HK-2 (cell line): ENCODE data around the gene P2RX4.
"Not testable (repeated sequence)": the region's sequence is repeated elsewhere in the genome, so short reads cannot be mapped to it uniquely, and the experiment has no call there.

ENCODE experiments used
- DNase-seq: peaks from one replicate; pipeline ENCODE4 v3.0.0-alpha.2; 2018; ENCODE audit not compliant: unreplicated experiment

The P2RX4 gene

GRCh38 chr12:121189131-121189530 lies 20.8 kb upstream of the P2RX4 start:
- DNase-seq: peak; percentile 73

DNA sequence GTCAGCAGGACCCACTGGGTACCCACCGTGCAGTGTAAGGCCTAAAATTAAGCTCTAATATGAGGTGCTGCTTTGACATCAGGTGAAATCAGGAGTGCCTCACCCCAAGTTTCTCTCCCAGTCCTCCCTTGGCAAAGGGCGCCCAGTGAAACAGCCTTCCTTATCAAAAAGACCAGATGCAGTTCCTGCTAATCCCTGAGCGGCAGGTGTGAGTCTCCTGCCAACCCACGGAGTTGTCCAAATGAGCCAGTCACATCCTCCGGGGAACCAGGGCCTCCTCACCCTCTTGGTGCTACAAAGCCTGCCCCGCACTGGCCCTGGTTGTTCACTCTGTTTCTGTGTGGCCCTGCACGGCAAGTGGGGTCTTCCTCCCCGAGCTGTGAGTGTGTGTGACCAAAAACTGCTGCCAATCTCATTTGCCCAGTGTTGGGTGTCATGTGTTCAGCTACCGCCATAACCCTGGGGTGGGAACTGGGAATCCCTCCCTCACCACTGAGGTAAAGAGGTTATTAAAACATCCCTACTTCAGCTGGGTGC lies 20.2 kb upstream of the P2RX4 start:
- DNase-seq: peak; percentile 42

DNA sequence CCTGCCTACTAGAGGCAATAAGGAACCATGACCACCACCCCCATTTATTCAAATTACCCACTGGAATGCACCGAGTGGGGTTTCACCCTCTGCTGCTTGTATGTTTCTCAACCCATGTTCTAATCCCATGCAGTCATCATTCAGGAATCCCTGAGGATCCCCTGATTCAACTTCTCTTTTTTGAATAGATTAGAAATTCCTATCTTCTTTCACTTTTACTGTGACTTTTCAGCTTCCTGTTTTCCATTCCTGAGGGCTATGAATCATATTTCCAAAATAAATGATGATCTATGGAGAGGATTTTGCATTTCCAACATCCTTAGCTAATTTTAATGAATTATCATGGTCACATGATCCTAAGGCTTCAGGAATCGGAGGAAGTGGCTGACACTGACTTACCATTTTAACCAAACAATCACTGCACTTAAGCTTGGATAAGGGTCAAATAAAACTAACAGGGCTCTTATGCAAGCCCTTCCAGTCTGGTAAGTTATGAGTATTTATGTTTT lies 19.4 kb upstream of the P2RX4 start:
- peak; percentile 68 for DNase-seq

GRCh38 chr12:121191151-121191550 lies 18.8 kb upstream of the P2RX4 start:
- DNase-seq: no peak

DNA sequence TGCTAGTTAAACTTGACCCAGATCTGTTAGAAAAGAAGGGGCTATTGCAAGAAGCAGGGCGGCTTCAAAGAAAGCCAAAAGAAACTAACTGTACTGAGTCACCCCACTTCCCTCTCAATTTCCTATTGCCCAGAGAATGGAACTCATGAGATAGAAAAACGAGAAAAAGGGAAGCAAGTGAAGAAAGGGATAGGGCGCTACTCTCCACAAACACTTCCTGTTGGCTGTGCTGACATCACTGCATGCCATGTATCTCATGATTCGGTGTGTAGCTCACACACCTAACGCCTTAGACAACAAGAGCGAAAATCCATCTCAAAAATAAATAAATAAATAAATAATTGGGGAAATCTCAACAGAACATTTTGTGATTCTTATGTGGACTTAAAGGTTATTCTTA lies 13.0 kb upstream of the P2RX4 start:
- DNase-seq: no peak

- DNase-seq: no peak
Measured at GRCh38 chr12:121198949-121199348, 11.0 kb upstream of the P2RX4 start.

- DNase-seq: not testable (repeated sequence)
Measured at GRCh38 chr12:121201140-121201539, 8.8 kb upstream of the P2RX4 start.

DNA sequence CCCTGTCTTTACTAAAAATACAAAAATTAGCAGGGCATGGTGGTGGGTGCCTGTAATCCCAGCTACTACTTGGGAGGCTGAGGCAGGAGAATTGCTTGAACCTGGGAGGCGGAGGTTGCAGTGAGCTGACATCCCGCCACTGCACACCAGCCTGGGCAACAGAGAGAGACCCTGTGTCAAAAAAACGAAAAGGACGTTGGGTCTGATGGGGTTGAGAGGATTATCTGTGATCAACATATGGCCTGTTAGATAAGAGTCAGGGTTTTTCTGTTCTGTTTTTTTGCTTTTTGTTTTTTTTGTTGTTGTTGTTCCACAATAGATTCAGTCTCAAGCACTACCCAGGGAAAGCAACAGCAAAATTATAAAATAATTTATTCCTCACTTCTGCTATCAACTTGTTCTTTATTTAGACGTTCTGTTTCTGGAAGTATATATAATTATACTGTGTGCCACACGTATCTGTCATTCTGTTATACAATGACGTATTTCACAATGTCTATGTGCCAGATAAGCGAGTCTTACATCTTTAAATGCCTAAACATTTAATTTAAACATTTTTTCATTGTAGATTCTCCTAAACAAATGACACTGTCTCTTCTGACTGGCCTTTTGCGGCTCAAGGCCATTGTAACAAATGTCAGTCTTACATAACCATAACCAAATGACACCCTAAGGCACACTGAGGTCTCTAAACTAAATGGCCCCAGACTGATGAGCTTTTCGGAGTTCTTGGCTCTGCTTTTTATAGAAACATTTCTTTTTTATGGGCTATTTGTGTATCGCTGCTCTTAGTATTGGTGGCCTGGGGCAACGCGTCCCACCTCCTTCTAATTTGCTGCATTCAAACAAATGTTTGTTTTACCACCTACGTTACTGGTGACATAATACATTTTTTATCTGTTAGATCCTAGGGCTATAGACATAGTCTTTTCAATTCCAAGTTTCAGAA lies 7.2 kb upstream of the P2RX4 start:
- no peak for DNase-seq

- no peak for DNase-seq
Measured at GRCh38 chr12:121203482-121203881, 6.4 kb upstream of the P2RX4 start.

DNA sequence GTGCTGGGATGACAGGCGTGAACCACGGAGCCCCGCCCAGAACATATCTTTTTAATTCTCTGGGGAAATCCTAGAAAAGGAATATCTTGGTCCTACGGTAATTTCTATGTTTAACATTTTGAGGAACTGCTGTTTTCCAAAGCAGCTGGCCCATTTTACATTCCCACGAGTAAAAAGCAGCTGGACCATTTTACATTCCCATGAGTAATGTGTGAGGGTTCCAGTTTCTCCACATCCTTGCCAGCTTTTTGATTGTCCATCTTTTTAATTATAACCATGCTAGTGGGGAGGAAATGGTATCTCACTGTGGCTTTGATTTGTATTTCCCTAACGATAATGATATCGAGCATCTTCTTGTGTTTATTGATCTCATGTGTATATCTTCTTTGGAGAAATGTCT lies 4.4 kb upstream of the P2RX4 start:
- DNase-seq: no peak

DNA sequence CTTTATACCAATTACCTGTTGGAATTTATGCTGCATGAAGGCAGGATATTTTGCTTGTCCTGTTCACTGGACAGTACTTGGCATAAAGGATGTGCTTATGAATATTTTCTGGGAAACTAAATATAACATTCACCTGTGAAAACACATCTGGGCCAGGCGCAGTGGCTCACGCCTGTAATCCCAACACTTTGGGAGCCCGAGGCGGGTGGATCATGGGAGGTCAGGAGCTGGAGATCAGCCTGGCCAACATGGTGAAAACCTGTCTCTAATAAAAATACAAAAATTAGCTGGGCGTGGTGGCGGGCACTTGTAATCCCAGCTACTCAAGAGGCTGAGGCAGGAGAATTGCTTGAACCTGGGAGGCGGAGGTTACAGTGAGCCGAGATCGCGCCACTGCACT lies 1.4 kb upstream of the P2RX4 start:
- not testable (repeated sequence) for DNase-seq

DNA sequence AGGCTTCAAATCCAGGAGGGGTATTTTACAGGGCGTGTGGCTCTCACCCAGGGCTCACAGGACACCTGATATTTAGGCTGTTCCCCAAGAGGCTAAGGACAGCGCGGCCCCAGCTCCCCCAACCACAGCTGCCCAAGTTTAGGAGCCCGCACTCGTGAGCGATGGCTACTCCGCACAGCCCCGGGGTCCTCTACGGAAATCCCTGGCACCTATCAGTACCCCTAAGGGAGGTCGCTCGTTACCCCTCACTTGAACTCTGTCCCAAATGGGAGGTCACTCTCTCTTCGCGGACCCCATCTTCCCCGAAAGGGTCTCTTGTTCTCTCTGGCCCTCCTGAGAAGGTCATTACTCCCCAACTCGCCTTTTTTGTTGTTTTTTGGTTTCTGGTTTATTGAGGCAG lies 708 bp upstream of the P2RX4 start:
- DNase-seq: no peak

GRCh38 chr12:121212875-121213274 lies 2.9 kb downstream of the P2RX4 start:
- no peak for DNase-seq

- DNase-seq: no peak
Measured at GRCh38 chr12:121214166-121214777, 4.3 kb downstream of the P2RX4 start.

DNA sequence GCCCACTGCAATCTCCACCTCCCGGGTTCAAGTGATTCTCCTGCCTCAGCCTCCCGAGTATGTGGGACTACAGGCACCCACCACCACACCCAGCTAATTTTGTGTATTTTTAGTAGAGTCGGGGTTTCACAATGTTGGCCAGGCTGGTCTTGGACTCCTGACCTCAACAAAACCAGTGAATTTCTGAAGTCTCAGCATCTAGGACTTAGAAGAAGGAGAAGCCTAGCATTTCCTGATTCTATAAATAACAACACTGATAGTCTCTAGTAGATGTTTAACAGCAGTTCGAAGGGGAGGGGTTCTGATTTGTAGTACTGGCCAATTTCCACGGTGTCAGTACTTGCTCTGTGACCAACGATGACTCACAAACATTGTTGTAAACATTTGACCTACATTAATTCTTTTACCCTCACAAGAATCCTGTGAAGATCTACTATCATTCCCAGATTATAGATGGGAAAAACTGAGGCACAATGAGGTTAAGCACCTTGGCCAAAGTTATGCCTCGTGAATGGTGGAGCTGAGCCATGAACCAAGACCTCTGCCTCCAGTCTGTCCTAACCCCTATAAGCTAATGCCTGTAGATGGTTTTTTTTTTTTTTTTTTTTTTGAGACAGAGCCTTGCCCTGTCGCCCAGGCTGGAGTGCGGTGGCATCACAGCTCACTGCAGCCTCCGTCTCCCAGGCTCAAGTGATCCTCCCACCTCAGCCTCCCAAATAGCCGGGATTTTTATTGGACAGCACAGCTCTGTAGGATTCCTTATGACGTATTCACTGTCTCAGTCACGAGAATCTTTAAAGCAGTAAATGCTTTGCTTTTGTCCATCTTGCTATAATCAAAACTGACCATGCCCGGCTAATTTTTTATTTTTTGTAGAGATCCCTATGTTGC lies 5.2 kb downstream of the P2RX4 start:
- peak; percentile 28 for DNase-seq

DNA sequence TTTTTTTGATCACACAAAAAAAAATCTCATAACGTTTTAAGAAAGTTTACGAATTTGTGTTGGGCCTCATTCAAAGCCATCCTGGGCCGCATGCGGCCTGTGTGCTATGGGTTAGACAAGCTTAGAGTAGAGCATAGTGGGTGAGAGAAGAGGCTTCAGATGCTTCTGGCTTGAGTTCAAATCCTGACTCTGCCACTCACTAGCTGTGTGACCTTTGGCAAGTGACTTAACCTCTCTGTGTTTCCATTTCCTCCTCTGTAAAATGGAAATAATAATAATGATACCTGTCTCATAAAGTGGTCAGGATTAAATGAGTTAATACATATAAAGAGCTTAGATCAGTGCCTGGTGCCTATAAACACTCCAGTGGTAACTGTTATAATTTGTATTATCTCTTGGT lies 6.2 kb downstream of the P2RX4 start:
- DNase-seq: no peak

- DNase-seq: no peak
Measured at GRCh38 chr12:121217063-121217462, 7.1 kb downstream of the P2RX4 start.

- no peak for DNase-seq
Measured at GRCh38 chr12:121217761-121218160, 7.8 kb downstream of the P2RX4 start.

- no peak for DNase-seq
Measured at GRCh38 chr12:121218588-121219352, 8.8 kb downstream of the P2RX4 start.

GRCh38 chr12:121219353-121219986 lies 9.5 kb downstream of the P2RX4 start:
- no peak for DNase-seq
